PC-9 (cell line): Measurements from ENCODE around the gene CDK5R1. TPM values are rescaled to one million over a fixed set of nuclear protein-coding genes. Genes with fewer than 3 reads are reported as not detected.
"Not testable (repeated sequence)": the region's sequence is repeated elsewhere in the genome, so short reads cannot be mapped to it uniquely, and the experiment has no call there.

Source experiments
- BruUV-seq: library from RNA; stranded (reverse); fragments of 400-500 nt; replicated peaks from 2 replicates; lab custom pipeline; 2021; lab: Mats Ljungman, UMichigan
- CTCF ChIA-PET: fragments of 300-600 bp; sonication (Branson Sonifier 250); formaldehyde crosslinking; loops from one replicate; lab custom pipeline; 2022; ENCODE audit warnings: antibody characterized with exemption; lab: Charles Lee
- POLR2A ChIA-PET: fragments of 300-600 bp; sonication (Branson Sonifier 250); formaldehyde crosslinking; loops from one replicate; lab custom pipeline; 2022; ENCODE audit warnings: antibody characterized with exemption; ENCODE audit not compliant: unreplicated experiment; lab: Charles Lee
- DNase-seq, 2 experiments: peaks; one replicate each; pipeline versions ENCODE4 v3.0.0 to v3.0.0-alpha.2; 2015 to 2022; ENCODE audit warnings: mixed read lengths in 1 of 2
- H2AFZ ChIP-seq: fragments of 200-600 bp; sonication (generic); 2 replicates; pipeline ENCODE4 v1.8.1; 2017; ENCODE audit warnings: antibody characterized with exemption
- H3F3A ChIP-seq: fragments of 200-600 bp; sonication (generic); 2 replicates; pipeline ENCODE4 v1.8.1; 2017; ENCODE audit warnings: antibody characterized with exemption, mild to moderate bottlenecking, low read depth; ENCODE audit not compliant: insufficient read depth
- H3K27ac ChIP-seq: fragments of 200-600 bp; sonication (generic); 2 replicates; pipeline ENCODE4 v1.6.1; 2016; ENCODE audit warnings: mixed run types
- H3K27me3 ChIP-seq: fragments of 200-600 bp; sonication (generic); 2 replicates; pipeline ENCODE4 v1.6.1; 2016; ENCODE audit warnings: low read depth, mixed run types; ENCODE audit not compliant: insufficient read depth
- H3K36me3 ChIP-seq: fragments of 200-600 bp; sonication (generic); 2 replicates; pipeline ENCODE4 v1.6.1; 2016; ENCODE audit warnings: low read depth, mixed run types
- H3K4me1 ChIP-seq: fragments of 200-600 bp; sonication (generic); replicated peaks from 2 replicates; pipeline ENCODE4 v1.6.1; 2016; ENCODE audit warnings: mixed run types; ENCODE audit not compliant: insufficient read depth
- H3K4me2 ChIP-seq: fragments of 200-600 bp; sonication (generic); 2 replicates; pipeline ENCODE4 v1.6.1; 2017; ENCODE audit warnings: mixed run types
- H3K4me3 ChIP-seq: fragments of 200-600 bp; sonication (generic); 2 replicates; pipeline ENCODE4 v1.6.1; 2016; ENCODE audit warnings: mixed run types
- H3K79me2 ChIP-seq: fragments of 200-600 bp; sonication (generic); 2 replicates; pipeline ENCODE4 v1.6.1; 2017; ENCODE audit warnings: low read depth, mixed run types
- H3K9me2 ChIP-seq: fragments of 200-600 bp; sonication (generic); 2 replicates; pipeline ENCODE4 v1.8.1; 2017; ENCODE audit warnings: mild to moderate bottlenecking; ENCODE audit not compliant: insufficient read depth
- H3K9me3 ChIP-seq: fragments of 200-600 bp; sonication (generic); 2 replicates; pipeline ENCODE4 v1.8.1; 2016; ENCODE audit warnings: low read depth; ENCODE audit not compliant: insufficient read depth
- H4K20me1 ChIP-seq: fragments of 200-600 bp; sonication (generic); 2 replicates; pipeline ENCODE4 v1.8.1; 2017; ENCODE audit not compliant: insufficient read depth
- EZH2 ChIP-seq: fragments of 200-600 bp; sonication (generic); IDR thresholded peaks from 2 replicates; pipeline ENCODE4 v1.8.0; 2017; ENCODE audit warnings: antibody characterized with exemption, low read depth
- intact Hi-C: fragments of 100-400 bp; cut with micrococcal nuclease; formaldehyde crosslinking; loops from one replicate; pipeline ENCODE4 v1.10.0; 2022; ENCODE audit not compliant: unreplicated experiment
- total RNA-seq: library from RNA; stranded (reverse); gene quantifications from 2 replicates; pipeline ENCODE4 v1.2.3, GENCODE V29; 2021
- TF ChIP-seq, protein P1 (sequence below): fragments of 200-600 bp; sonication (generic); conservative IDR thresholded peaks from 2 replicates; pipeline ENCODE4 v1.6.1; 2017; ENCODE audit warnings: mixed run types, antibody characterized with exemption, mild to moderate bottlenecking, moderate library complexity

CDK5R1 gene
- total RNA-seq, 1 experiment from 2014 or later = 2.1 TPM

DNA sequence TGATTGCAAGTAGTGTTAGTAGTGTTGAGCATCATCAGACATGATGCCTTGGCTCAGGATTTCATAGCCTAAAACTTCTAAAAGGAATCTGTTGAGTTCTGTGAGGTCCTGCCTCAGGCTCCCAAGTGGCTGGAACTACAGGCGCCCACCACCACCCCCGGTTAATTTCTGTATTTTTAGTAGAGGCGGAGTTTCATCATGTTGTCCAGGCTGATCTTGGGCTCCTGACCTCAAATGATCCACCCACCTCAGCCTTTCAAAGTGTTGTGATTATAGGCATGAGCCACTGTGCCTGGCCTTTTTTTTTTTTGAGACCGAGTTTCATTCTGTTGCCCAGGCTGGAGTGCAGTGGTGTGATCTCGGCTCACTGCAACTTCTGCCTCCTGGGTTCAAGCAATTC lies 36.8 kb upstream of the CDK5R1 start:
- BruUV-seq = no TSS peak

DNA sequence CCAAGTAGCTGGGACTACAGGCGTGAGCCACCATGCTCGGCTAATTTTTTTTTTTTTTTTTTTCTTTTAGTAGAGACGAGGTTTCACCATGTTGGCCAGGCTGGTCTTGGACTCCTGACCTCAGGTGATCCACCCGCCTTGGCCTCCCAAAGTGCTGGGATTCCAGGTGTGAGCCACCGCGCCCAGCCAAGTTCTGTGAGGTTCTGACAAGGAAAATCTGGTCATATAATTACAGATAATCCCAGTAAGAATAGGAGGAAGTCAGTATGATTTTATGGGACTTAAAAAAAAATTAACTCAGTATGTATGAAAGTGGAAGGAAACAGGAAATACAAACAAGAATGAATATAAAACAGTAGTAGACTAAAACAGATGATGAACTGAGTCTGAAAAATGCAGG lies 36.4 kb upstream of the CDK5R1 start:
- H3K4me2 ChIP-seq, BruUV-seq, H3K4me3 ChIP-seq, H3F3A ChIP-seq, H3K9me3 ChIP-seq, intact Hi-C loops, POLR2A ChIA-PET, DNase-seq, CTCF ChIA-PET, H3K27me3 ChIP-seq, H3K27ac ChIP-seq, H3K9me2 ChIP-seq, H2AFZ ChIP-seq: not testable (repeated sequence)
- Histone ChIP-seq H4K20me1 (peaks cover 79% of the 10 kb centered on the region), H3K79me2 (peaks cover 85% of the 10 kb centered on the region), H3K4me1 (peaks cover 17% of the 10 kb centered on the region), H3K36me3 (peaks cover 76% of the 10 kb centered on the region)

More for the DNA sequence above, 36.8 kb upstream of the CDK5R1 start:
- no peaks in the 10 kb centered on the region for H3K27me3 ChIP-seq
- POLR2A ChIA-PET = no interaction called here
- H3K9me2 ChIP-seq = no peaks in the 10 kb centered on the region
- H3K4me3 ChIP-seq = no peak overlapping the region
- peaks cover 7% of the 10 kb centered on the region; the same call in 1 of the 2 replicates for H3F3A ChIP-seq
- no peak overlapping the region for H3K27ac ChIP-seq
- no peaks in the 10 kb centered on the region for H3K9me3 ChIP-seq
- H3K36me3 ChIP-seq = peaks cover 78% of the 10 kb centered on the region
- H3K4me2 ChIP-seq = no peak overlapping the region
- no peak for DNase-seq
- TF ChIP-seq, protein P1, sequence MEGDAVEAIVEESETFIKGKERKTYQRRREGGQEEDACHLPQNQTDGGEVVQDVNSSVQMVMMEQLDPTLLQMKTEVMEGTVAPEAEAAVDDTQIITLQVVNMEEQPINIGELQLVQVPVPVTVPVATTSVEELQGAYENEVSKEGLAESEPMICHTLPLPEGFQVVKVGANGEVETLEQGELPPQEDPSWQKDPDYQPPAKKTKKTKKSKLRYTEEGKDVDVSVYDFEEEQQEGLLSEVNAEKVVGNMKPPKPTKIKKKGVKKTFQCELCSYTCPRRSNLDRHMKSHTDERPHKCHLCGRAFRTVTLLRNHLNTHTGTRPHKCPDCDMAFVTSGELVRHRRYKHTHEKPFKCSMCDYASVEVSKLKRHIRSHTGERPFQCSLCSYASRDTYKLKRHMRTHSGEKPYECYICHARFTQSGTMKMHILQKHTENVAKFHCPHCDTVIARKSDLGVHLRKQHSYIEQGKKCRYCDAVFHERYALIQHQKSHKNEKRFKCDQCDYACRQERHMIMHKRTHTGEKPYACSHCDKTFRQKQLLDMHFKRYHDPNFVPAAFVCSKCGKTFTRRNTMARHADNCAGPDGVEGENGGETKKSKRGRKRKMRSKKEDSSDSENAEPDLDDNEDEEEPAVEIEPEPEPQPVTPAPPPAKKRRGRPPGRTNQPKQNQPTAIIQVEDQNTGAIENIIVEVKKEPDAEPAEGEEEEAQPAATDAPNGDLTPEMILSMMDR = no peak
- TF ChIP-seq EZH2 = no peak
- H2AFZ ChIP-seq = no peak overlapping the region
- peaks cover 87% of the 10 kb centered on the region for H3K79me2 ChIP-seq
- H4K20me1 ChIP-seq = peaks cover 80% of the 10 kb centered on the region
- intact Hi-C loops = loop anchor here (10.0 kb wide), 1 partner anchor 425 kb away; the partner anchor contains the start of gene MYO1D
- CTCF ChIA-PET = interaction anchor here (1.3 kb wide), 1 partner anchor 12 kb away, joined by 3 read pairs; no protein-coding TSS in a partner anchor
- peaks cover 17% of the 10 kb centered on the region for H3K4me1 ChIP-seq

DNA sequence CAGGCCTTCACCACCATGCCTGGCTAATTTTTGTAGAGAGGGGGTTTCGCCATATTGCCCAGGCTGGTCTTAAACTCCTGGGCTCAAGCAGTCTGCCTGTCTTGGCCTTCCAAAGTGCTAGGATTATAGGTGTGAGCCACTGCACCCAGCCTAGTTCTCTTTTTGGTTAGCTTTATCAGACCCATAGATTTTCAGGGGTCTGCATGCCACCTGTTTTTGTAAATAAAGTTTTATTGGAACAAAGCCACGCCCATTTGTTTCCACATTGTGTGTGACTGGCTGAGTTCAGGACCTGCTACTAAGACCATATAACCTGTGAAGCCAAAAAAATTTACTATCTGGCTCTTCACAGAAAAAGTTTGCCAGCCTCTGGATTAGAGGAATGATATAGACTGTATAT lies 34.9 kb upstream of the CDK5R1 start:
- TF ChIP-seq, protein P1 = no peak
- TF ChIP-seq EZH2 = no peak
- POLR2A ChIA-PET = no interaction called here
- H2AFZ ChIP-seq = no peak overlapping the region
- H3F3A ChIP-seq = peaks cover 7% of the 10 kb centered on the region; the same call in 1 of the 2 replicates
- DNase-seq = no peak
- no TSS peak for BruUV-seq
- peaks cover 70% of the 10 kb centered on the region for H4K20me1 ChIP-seq
- no peak overlapping the region for H3K4me2 ChIP-seq
- H3K4me1 ChIP-seq = peaks cover 2% of the 10 kb centered on the region; the same call in 1 of the 2 replicates
- H3K79me2 ChIP-seq = peaks cover 79% of the 10 kb centered on the region
- CTCF ChIA-PET = no interaction called here
- peaks cover 64% of the 10 kb centered on the region for H3K36me3 ChIP-seq
- no peaks in the 10 kb centered on the region for H3K9me3 ChIP-seq
- H3K27me3 ChIP-seq = no peaks in the 10 kb centered on the region
- no peak overlapping the region for H3K27ac ChIP-seq
- H3K9me2 ChIP-seq = no peaks in the 10 kb centered on the region
- intact Hi-C loops = no loop called here
- H3K4me3 ChIP-seq = no peak overlapping the region

DNA sequence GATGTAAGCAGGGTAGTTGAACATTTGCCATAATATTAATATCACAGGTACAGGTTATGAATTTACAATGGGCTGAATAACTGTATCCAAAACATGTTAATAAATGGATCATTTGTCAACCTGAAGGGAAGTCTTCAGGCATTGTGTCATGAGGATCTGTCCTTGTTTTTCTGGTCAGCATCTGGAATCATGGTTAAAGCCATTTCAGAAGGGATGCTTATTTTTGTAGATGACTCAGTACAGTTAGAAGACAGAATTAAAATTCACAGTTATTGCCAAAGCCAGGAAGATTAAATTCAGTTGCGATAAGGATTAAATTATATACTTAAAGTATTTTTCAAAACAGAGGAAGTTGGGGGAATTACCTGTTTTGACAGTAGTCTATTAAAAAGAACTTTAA lies 34.5 kb upstream of the CDK5R1 start:
- Histone ChIP-seq H3F3A (peaks cover 7% of the 10 kb centered on the region; the same call in 1 of the 2 replicates), H3K79me2 (peaks cover 78% of the 10 kb centered on the region), H3K27ac (no peak overlapping the region), H3K4me3 (no peak overlapping the region), H4K20me1 (peaks cover 71% of the 10 kb centered on the region), H2AFZ (no peak overlapping the region), H3K27me3 (no peaks in the 10 kb centered on the region), H3K9me3 (no peaks in the 10 kb centered on the region), H3K4me1 (no peaks in the 10 kb centered on the region), H3K9me2 (no peaks in the 10 kb centered on the region), H3K4me2 (no peak overlapping the region), H3K36me3 (peaks cover 60% of the 10 kb centered on the region)
- no peak for DNase-seq
- intact Hi-C loops = no loop called here
- ChIA-PET POLR2A (no interaction called here), CTCF (no interaction called here)
- BruUV-seq = no TSS peak
- TF ChIP-seq, protein P1 = no peak
- TF ChIP-seq EZH2 = no peak
